Measurements from ENCODE around the gene MTCH1.
"Not testable (repeated sequence)": the region's sequence is repeated elsewhere in the genome, so short reads cannot be mapped to it uniquely, and the experiment has no call there.

MTCH1 gene

DNA sequence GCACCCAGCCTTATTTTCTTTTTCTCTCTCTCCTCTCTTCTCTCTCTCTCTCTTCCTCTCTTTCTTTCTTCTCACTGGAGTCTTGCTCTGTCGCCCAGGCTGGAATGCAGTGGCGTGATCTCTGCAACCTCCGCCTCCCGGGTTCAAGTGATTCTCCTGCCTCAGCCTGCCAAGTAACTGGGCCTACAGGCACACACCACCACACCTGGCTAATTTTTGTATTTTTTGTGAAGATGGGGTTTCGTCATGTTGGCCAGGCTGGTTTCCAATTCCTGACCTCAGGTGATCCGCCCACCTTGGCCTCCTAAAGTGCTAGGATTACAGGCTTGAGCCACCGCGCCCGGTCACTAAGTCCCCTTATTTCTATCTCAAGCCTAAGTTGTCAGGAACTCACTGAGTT, 36.9 kb downstream of the MTCH1 start:
- DNase-seq, result not testable (repeated sequence)

DNA sequence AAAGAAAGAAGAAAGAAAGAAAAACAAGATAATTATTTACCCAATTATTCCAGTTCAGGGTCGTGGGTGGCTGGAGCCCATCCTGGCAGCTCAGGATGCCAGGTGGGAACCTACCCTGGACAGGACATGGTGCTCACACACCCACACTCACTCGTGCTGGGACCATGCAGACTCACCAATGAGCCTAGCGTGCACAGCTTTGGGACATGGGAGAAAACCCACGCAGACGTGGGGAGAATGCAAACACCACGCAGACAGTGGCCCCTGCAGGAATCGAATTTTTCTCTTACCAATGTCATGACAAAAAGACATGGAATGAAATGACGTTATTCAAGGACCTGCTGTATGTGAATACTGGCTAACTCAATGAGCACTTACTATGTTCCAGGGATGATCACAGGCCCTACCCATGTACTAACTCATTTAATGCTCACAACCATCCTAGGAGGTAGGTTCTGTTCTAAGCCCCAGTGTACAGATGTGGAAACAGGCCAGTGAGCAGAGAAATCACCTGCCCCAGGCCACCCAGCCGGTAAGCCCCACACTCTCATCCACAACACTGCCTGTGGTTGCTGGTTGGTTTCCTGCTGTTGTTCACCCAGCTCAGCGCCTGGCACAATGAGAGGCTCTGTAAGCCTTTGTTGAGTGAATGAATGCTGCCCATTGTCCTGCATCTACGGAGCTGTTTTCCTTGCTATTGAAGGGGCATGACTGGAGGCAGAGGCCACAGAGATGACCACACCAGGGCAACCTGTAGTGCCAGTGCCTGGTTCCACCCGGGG, 38.2 kb downstream of the MTCH1 start:
- no peak for DNase-seq

DNA sequence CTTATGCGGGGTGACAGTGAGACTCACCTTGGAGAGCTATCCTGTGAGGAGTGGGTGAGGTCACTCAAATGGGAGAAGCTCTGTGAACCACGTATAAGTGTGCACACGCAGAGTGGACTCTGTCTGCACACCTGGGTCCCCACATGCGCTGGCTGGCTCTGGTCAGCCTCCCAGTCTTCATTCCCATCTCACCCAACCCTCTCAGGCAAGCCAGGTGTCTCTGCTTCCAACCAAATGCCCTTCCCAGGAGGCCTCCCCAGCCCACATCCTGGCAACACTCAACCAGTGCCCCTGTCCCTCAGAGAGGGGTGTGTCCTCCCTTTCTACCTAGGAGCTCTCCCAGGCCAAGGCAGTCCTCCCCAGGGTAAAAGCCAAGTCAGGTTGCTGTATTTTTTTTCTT, 39.5 kb downstream of the MTCH1 start:
- no peak for DNase-seq

DNA sequence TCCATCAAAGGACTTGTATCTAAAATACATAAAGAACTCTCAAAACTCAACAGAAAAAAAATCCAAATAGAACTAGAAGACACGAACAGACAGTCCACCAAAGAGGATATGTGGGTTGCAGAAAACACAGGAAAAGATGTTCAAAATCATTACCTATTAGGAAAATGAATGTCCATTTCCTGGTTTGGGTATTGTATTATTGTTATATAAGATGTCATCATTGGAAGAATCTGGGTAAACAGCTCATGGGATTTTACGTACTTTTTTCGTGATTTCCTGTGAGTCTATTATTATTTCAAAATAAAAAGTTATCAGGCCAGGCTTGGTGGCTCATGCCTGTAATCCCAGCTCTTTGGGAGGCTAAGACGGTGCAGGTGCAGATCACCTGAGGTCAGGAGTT, 40.7 kb downstream of the MTCH1 start:
- DNase-seq, result no peak

DNA sequence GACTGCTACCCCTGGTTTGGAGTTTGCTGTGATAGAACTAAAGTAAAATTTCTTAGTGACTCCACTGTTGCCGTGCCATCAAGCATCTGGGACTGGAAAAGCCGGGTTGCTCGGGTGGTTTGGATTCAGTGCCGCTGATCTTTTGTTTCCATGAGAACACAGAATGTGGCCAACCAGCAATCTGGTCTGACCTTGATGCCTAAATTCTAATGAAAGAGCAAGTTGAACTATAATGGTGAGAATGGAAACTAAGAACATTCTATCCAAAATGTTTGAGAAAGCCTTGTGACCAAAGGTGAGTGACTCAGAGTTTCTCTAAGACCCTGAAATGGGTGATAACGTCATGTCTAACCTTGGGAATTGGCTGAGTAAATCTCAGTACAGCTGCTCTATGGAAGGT, 41.3 kb downstream of the MTCH1 start:
- no peak for DNase-seq

DNA sequence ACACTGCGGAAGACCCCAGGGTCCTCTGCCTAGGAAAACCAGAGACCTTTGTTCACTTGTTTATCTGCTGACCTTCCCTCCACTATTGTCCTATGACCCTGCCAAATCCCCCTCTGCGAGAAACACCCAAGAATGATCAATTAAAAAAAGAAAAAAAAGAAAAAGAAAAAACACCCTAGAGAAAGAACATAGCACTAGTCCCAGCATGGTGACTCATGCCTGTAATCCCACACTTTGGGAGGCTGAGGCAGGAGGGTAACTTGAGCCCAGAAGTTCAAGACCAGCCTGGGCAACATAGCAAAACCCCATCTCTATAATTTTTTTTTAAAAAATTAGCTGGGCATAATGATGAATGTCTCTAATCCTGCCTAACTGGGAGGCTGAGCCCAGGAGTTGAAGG, 43.7 kb downstream of the MTCH1 start:
- DNase-seq, result not testable (repeated sequence)

DNA sequence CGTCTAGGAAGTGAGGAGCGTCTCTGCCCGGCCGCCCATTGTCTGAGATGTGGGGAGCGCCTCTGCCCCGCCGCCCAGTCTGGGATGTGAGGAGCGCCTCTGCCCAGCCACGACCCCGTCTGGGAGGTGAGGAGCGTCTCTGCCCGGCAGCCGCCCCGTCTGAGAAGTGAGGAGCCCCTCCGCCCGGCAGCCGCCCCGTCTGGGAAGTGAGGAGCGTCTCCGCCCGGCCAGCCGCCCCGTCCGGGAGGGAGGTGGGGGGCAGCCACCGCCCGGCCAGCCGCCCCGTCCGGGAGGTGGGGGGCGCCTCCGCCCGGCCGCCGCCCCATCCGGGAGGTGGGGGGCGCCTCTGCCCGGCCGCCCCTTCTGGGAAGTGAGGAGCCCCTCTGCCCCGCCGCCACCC, 44.4 kb downstream of the MTCH1 start:
- DNase-seq, result not testable (repeated sequence)

DNA sequence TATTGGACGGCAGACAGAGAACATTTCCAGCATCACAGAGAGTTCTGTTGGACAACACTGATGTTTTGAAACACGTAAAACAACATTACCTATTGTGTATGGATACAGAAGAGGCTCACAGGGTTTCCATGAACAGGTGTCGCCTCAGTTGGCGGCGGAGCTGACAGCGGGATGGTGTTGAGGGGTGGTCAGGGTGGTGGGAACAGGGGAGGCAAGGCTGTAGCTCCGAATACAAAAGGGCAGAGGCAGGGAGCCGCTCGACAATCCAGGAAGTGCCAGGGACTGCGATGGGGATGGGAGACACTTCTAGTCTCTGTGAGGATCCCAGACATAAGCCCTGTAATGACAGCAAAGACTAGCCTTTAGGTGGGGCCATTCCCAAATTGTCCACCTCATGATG, 46.0 kb downstream of the MTCH1 start:
- no peak for DNase-seq

DNA sequence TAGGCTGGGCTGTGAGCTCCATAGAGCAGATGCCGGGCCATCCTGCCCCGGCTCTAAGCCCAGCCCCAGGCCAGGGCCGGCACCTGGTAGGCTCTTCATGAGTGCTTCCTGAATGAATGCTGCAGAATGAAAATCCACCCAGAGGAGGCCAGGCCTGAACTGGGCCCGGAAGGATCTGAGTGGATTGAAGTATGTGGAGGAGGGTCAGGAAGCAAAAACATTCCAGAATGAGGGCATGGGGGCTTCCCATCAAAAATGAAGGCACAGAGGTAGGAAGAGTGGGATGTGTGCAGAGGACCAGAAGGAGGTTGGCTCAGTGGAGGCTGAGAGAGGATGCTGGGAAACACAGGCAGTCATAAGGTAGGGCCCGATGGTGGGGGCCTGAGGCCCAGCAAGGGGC, 47.0 kb downstream of the MTCH1 start:
- not testable (repeated sequence) for DNase-seq

DNA sequence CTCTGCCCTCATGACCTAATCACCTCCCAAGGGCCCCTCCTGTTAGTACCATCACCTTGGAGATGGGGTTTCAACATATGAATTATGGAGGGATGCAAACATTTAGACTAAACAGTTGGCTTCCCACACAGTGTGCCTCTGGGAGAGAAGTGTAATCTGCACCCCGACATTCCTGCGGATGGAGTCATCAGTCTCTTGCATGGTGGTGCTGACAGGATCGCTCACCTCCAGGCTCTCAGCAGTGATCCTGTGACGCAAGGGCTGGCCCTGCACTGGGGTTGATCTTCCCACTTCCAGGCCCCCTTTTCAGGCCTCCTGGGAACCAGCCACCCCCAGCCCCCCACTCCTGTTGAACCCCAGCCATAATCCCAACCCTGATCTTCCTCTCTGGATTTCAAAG, 47.5 kb downstream of the MTCH1 start:
- no peak for DNase-seq

DNA sequence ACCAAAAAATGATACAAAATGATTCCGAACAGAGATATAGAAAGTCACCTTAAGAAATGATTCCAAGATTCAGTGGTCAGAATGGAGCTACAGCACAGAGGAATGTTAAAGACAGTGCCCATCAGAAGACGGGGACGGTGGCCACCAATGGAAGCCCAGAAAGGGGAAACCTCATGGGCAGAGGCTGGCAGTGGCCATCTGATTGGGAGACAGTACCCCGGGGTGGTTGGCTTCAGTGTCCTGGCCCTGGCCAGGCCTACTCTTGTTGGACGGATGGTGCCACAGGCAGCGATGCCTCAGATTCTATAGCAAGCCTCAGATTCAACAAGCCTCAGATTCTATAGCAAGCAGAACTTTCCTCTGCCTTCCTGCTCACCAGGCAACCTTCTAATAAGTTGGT, 48.1 kb downstream of the MTCH1 start:
- no peak for DNase-seq

DNA sequence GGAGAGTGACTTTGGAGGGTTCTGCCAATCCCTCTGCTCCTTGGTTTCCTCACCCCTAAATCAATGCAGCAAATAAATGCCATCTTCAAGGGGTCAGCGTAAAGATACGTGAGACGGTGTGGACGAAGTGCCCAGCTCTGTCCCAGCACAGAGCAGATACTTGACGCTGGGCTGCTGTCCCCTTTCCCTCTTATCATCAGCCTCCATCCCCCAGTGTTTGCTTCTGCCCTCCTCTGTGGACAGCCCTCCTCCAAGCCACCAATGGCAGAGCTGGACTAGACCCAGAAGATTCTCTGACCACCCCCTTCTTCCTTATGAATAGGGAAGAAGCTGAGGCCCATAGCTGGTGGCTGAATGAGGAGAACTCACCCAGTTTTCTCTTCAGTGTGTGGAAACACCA, 49.2 kb downstream of the MTCH1 start:
- no peak for DNase-seq

DNA sequence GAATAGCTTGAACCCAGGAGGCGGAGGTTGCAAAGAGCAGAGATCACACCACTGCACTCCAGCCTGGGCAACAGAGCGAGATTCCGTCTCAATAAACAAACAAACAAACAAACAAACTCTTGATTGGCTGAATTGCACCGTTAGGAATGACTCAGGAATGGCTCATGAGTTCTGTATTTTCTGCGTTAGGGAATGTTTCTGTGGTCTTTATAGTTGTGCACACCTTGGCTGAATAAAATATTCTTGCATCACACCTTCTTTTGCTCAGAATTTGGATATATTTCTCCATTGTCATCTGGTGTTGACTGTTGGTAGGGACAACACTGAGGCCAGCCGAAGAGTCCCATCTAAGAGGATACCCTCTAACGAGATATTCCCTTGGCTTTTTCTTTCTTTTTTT, 51.1 kb downstream of the MTCH1 start:
- DNase-seq, result no peak

DNA sequence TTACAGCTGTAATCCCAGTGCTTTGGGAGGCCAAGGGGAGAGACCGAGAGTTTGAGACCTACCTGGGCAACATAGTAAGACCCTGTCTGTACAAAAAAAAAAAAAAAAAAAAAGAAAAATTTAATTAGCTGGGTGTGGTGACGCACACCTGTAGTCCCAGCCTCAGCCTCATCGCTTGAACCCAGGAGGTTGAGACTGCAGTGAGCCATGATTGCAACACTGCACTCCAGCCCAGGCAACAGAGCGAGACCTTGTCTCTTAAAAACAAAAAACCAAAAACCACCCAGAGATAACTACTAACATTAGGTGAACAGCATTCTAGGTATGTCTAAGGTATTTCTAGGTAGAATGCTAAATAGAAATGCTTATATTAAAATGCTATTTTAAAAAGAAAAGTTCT, 52.5 kb downstream of the MTCH1 start:
- DNase-seq, result no peak

DNA sequence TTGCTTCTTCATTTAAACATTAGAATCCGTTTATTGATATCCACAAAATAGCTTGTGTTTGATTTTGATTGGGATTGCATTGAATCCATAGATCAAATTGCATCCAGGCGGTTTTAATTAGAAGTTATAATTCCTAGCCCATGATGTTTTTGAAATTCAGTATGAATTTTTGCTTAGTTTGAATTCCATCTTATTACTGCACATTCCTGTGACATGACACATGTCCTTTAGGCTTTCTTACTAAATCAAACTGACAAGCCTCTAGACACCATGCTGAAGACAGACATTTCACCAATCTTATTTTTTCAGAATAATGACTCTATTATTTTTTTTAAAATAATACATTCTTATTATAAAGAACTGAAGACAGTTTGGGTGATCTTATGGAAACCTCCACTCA, 52.9 kb downstream of the MTCH1 start:
- DNase-seq, result no peak

DNA sequence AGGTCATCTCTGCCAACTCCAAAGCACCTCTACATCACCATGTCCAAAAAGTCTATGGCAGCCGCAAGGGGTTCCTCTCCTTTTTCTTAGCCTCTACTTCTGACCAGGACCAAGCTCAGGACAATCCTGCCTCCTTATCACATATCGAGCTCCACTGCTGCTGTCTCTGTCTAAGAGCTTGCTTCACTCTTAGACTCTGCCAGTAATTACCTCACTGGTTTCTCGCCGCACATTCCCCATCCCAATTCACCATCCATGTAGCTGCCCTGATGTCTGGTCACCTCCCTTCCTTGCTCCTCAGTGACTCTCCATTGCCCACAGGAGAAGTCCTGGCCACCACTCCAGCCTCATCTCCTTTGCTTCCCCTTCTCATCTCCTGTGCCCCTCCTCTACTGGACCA, 55.5 kb downstream of the MTCH1 start:
- no peak for DNase-seq

DNA sequence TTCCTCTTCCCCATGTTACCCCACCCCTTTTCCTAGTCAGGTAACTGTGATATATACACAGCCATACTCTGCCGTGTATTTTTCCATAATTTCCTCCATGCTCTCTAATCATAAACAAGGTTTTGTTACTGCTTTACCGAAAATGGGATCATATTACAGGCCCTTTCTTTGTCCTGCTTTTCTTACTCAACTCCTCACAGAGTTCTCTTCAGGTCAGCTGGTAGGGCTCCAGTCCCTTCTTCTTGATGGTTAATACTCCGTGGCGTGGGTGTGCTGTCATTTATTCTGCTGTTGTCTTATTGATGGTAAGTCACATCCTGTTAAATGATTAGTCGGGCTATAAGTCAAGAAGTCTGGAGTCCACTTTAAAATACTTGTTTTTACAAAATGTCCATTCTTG, 56.4 kb downstream of the MTCH1 start:
- no peak for DNase-seq

DNA sequence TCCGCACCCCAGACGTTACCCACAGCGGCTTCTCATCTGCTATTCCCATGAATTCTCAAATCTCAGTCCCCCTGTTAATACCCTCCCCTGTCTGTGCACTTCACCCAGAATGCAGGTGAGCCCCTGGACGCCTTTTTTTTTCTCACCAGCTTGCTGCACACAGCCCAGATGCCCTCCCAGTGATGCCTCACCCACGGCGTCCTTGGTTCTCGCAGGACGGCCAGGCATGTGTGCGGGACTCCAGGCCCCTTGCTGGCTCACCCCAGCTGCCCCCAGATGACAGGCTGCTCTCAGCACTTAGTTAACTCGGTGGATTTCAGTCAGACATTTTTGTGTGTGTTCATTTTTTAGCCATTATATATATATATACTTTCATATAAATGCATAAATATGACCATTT, 56.8 kb downstream of the MTCH1 start:
- DNase-seq, result no peak

DNA sequence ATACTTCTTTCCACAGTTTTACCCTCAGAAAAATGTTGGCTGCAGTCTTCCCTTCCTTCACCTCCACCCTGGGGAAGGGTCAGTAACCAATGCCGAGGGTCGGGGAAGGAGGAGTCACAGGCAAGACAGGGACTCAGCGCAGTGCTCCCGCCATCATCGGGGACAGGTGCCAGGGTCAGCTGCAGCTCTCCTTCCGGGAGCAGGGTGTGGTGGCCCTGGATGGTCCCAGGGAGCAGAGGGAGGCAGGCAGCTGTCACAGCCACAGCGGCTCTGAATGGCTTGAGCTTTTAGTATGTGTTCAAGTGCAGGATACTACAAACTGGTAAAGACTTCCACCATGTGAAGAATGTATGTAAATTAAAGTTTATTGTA, 57.5 kb downstream of the MTCH1 start:
- DNase-seq, result no peak

DNA sequence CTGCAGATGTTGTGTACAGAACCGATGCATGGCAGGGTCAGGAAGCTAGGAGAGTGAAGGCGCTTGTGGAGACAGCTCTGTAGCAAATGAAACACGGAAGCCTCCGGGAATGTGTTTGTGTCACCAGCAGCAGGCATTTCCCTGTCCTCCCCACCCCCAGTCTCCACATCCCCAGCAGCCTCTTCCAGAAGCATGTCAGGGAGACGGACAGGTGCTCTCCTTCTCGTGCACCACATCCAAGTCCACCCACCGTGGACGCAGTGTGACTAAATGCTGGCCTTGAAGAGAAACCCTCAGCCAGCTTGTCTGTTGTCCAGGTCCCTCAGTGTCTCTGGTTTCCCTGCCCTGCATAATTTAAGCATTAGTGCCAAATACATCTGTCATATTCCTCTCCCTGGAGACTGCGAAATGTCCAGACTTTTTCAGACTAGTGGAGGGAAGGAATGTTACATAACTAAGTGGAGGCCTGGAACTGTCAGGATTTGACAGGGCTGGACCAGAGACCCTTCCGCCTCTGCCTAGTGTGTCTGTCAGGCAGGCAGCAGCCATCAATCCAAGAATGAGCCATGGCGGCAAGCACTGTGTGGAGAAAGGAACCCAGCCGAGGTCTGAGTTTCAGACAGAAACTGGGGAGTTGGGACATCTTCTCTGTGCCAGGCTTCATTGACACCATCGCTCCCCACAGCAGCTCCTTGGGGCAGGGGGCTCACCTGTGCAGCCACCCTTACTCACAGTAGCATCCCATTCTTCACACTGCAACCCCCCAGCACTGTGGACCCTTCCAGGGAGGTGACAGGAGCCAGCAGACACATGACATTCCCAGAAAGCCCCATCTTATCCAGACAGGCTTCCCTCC, 58.1 kb downstream of the MTCH1 start:
- no peak for DNase-seq

DNA sequence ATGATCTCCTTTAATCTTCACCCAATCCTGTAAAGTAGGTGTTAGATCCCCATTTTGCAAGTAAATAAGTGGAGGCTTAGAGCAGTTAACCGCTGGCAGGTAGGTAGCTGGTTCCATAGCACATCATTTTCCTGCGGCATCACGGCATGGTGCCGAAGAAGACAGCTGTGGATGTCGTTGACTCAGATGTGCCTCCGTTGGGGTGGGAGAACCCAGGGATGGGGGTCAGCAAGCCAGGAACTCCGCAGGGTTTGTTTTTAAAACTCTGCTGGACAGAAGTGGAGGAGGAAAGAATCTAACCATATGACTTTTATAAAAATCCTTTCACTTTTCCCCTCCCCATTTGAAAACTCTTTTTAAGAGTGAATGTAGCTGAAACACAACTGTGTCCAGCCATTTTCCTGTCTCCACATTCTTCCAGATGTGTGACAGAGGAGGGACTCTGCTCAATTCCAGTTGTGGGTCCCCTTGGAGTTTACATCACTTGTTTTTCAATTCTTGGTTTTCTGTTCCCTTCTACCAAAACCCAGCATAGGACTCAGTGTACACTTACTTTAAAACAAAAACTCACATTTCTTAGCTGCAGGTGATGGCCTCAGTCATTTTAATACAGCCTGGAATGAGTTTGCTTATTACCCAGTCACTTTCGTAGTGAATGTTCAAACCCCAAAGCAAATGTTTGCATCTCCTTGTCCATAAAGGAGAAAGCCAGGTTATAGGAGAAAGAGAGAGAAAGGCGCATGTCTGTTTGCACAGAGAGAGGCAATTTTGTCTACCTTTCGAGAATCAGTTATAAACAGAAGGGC, 59.1 kb downstream of the MTCH1 start:
- DNase-seq, result no peak

DNA sequence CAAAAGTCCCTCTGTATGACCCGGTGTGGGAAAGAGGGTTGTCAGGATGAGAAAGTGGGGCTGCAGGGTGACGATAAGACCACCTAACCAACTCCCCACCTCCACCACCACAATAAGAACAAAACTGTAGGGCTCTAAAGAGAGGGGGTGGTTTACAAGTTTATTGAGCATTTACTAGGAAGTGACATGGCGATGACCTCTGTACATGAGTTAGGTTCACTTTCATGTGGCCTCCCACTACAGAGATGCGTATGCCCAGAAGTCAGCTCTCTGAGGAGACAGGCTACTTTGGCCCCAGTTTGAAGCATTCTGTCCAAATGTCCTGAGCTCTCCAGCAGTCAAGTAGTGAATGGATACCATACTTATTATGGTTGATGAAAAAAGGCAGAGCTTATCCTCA, 60.2 kb downstream of the MTCH1 start:
- DNase-seq, result no peak

DNA sequence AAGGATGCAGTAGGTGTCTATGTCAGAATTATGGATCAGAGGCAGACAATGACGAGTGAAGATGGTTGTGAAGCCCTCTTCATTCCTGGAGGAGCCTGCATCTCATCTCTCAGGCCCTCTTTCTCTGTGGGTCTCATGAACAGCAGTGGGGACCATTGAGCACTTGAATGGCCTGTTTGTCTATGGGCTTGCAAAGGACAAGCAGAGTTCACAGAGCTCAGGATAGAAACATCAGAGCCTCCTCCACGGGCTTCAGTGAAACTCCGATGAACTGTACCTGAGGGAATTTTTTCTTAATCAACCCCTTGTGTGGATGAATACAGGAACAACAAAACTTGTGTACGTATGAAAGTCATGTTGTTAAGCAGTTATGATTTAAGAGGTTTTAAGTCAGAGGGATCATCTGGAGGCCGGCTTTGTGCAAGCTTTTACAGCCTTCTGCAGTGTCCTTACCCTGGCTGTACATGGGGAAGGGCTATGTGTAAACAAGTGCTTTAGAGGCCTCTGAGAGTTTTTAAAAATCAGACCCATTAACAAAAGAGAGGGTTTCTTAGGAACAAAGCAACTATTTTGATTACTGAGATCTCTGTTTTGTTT, 61.1 kb downstream of the MTCH1 start:
- DNase-seq, result no peak

Measured in DMS79 (cell line).